ENCODE measurements around the gene PCDHA6. TPM values are rescaled to one million over a fixed set of nuclear protein-coding genes. Genes with fewer than 3 reads are reported as not detected.

PCDHA6 gene
- total and polyA plus RNA-seq, 2 of the 8 experiments (the other 6 are each of a cell fraction or from before 2014, with no cell fraction given): 0.71 to 7.1 TPM

- Histone ChIP-seq H3K79me1 (ENCODE audit: low read depth, low read length) (no peaks in the 10 kb centered on the region), H2BK12ac (ENCODE audit: low read depth, low read length) (no peak overlapping the region), H3K56ac (replicated peaks; ENCODE audit: insufficient read length, low read depth, low read length) (no peak overlapping the region), H2AK5ac (ENCODE audit: low read depth, low read length) (no peak overlapping the region), H3K4me2 (ENCODE audit: insufficient read depth in 1 of 2, low read depth in 2 of 2, low read length in 2 of 2) (no peak overlapping the region), H4K5ac (ENCODE audit: insufficient read length, low read depth, low read length) (no peak overlapping the region), H3K18ac (ENCODE audit: extremely low read depth, low read length) (no peak overlapping the region), H3K4me1 (replicated peaks in 1 of 4; ENCODE audit: control insufficient read depth in 3 of 4, insufficient read depth in 4 of 4, low read length in 3 of 4) (no peaks in the 10 kb centered on the region), H4K8ac (ENCODE audit: extremely low read depth, insufficient read depth, low read length) (no peak overlapping the region), H2BK15ac (ENCODE audit: low read length) (no peak overlapping the region), H2BK120ac (replicated peaks; ENCODE audit: low read depth, low read length) (no peak overlapping the region), H2BK5ac (ENCODE audit: low read depth, low read length) (no peak overlapping the region), H2AFZ (ENCODE audit: low read length) (no peak overlapping the region), H3K4me3 (ENCODE audit: extremely low read depth in 1 of 4, insufficient read depth in 2 of 4, low read depth in 3 of 4, low read length in 4 of 4) (no peak overlapping the region), H3K27me3 (replicated peaks in 1 of 4; ENCODE audit: control insufficient read depth in 3 of 4, extremely low read depth in 1 of 4, insufficient read depth in 3 of 4, low read length in 3 of 4) (no peaks in the 10 kb centered on the region), H3K27ac (ENCODE audit: low read depth, low read length) (no peak overlapping the region), H3K4ac (replicated peaks; ENCODE audit: insufficient read length, low read depth, low read length) (no peak overlapping the region), H3K79me2 (ENCODE audit: control insufficient read depth in 1 of 2, insufficient read depth in 2 of 2, low read length in 2 of 2) (no peaks in the 10 kb centered on the region), H2BK20ac (ENCODE audit: low read length) (no peak overlapping the region), H3K9ac (replicated peaks in 1 of 4; ENCODE audit: extremely low read depth in 1 of 4, low read depth in 3 of 4, low read length in 3 of 4) (no peak overlapping the region), H4K91ac (replicated peaks; ENCODE audit: insufficient read length, low read length) (no peak overlapping the region), H3K36me3 (ENCODE audit: control insufficient read depth in 2 of 4, insufficient read depth in 4 of 4, low read length in 3 of 4) (peaks cover 0 to 9% (median 0%) of the 10 kb centered on the region in 4 experiments; a peak in 2 of 8 replicates), H3K23me2 (ENCODE audit: low read depth, low read length) (no peaks in the 10 kb centered on the region), H3K14ac (ENCODE audit: insufficient read length) (no peak overlapping the region), H3K23ac (ENCODE audit: insufficient read length) (no peak overlapping the region), H3K9me3 (ENCODE audit: insufficient read depth in 2 of 2, low read depth in 1 of 2, low read length in 1 of 2) (peaks cover 0 to 19% of the 10 kb centered on the region in 2 experiments; a peak in 2 of 4 replicates), H4K20me1 (replicated peaks in 1 of 2; ENCODE audit: control insufficient read depth in 1 of 2, insufficient read depth in 2 of 2, low read length in 2 of 2) (no peaks in the 10 kb centered on the region)
- CTCF ChIA-PET (ENCODE audit: partially characterized antibody): interaction anchor here (0.6 to 1.8 kb wide), 9 partner anchors 8 to 255 kb away, joined by 3 to 11 read pairs (median 4); partner anchors contain the start of genes PCDHA12, PCDHA4 and PCDHA6
- 94% methylated on average over 93 of the region's 103 CpGs; no CpG with 5 or more reads in 1 of the 2 experiments for WGBS, 2 experiments (ENCODE audit: extremely low coverage in 1 of 2, insufficient coverage in 1 of 2, insufficient read length in 1 of 2, insufficient replicate concordance in 2 of 2, low coverage in 1 of 2, low lambda C conversion rate in 2 of 2, missing lambda C conversion rate in 1 of 2)
- no peak for DNase-seq (ENCODE audit: low read depth in 1 of 2, low spot score in 2 of 2)
- POLR2A ChIA-PET (ENCODE audit: partially characterized antibody): interaction anchor here (0.8 to 1.3 kb wide), 2 partner anchors 8 to 29 kb away, joined by 3 to 5 read pairs; partner anchors contain the start of genes PCDHA4 and PCDHA6
- FAIRE-seq: no peak
- TF ChIP-seq GTF2F1 (IDR thresholded peaks at IDR 0.05; ENCODE audit: borderline replicate concordance, low read depth, low read length) (no peak), EZH2 (IDR thresholded peaks at IDR 0.05; ENCODE audit: low read depth, low read length, severe bottlenecking) (no peak), ATF3 (IDR thresholded peaks at IDR 0.05; ENCODE audit: insufficient read depth, low read depth, low read length) (no peak), POLR2AphosphoS5 (IDR thresholded peaks at IDR 0.05; ENCODE audit: low read depth, low read length) (no peak), GABPA (IDR thresholded peaks at IDR 0.05; ENCODE audit: borderline replicate concordance, insufficient read depth, low read length) (no peak), SIRT6 (IDR thresholded peaks at IDR 0.05; ENCODE audit: low read length) (no peak), BRCA1 (IDR thresholded peaks at IDR 0.05; ENCODE audit: low read depth, low read length) (no peak), TCF12 (IDR thresholded peaks at IDR 0.05; ENCODE audit: low read depth, low read length) (no peak), FOSL1 (IDR thresholded peaks at IDR 0.05; ENCODE audit: insufficient read depth, low read depth, low read length) (no peak), CHD2 (IDR thresholded peaks at IDR 0.05; ENCODE audit: low read length) (no peak), SIX5 (IDR thresholded peaks at IDR 0.05; ENCODE audit: low read depth, low read length) (no peak)
Observed at GRCh38 chr5:140835622-140836510, 8.1 kb downstream of the PCDHA6 start.
